GM19239 (cell line): Measurements from ENCODE around the gene PINK1.
"Not testable (repeated sequence)": the region's sequence is repeated elsewhere in the genome, so short reads cannot be mapped to it uniquely, and the experiment has no call there.

Experiments
- DNase-seq: peaks from one replicate; pipeline ENCODE4 v3.0.0; 2011; ENCODE audit warnings: low spot score; ENCODE audit not compliant: insufficient read length
- FAIRE-seq: peaks from 2 replicates; lab custom pipeline; 2011; peaks lifted over from hg19 to GRCh38; lab: Jason Lieb, UNC

Gene PINK1

DNA sequence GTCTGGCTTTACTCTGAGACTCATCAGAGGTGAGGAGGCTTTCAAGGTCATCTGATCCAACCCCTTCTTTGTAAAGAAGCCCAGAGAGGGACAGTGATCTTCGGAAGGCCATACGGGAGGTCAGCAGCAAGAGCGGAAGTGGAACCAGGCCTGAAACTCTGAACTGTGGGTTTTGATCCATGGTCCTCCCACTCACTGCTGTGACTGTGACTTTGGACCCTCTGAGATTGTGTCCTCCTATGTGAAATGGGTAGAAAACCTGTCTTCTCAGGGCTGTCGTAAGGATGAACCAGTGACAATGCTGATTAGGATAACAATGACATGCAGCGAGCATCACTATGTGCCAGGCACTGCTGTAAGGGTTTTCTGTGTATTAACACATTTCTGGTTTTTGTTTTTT lies 37.7 kb downstream of the PINK1 start:
- DNase-seq, result no peak
- FAIRE-seq, result no peak

DNA sequence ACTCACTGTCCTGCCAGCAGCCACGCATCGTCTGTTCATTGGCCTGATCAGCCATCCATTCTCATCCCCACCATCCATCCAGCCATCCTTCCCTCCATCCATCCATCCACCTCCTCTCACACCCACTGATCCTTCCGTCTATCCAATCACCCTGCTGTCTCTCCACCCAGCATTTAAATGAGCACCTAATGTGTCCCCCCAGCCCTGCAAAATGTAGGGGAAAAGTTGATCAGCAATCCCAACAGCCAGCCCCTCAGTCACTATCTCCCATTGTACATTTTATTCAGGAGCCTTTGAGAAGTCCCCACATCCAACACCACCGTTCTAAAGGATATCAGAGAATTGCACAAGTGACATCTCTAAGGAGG lies 39.0 kb downstream of the PINK1 start:
- FAIRE-seq (no peak), DNase-seq (no peak)

DNA sequence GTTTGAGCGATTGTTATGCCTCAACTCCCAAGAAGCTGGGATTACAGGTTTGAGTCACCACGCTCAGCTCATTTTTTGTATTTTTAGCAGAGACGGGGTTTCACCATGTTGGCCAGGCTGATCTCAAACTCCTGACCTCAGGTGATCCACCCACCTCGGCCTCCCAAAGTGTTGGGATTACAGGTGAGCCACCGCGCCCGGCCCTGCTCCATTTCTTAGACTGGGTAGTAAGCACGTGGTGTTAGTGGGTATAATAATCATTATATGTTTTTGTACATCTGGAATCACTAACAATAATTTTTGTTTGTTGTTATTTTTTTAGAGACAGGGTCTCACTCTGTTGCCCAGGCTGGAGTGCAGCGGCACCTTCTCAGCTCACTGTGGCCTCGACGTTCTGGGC lies 40.4 kb downstream of the PINK1 start:
- not testable (repeated sequence) for FAIRE-seq, DNase-seq

DNA sequence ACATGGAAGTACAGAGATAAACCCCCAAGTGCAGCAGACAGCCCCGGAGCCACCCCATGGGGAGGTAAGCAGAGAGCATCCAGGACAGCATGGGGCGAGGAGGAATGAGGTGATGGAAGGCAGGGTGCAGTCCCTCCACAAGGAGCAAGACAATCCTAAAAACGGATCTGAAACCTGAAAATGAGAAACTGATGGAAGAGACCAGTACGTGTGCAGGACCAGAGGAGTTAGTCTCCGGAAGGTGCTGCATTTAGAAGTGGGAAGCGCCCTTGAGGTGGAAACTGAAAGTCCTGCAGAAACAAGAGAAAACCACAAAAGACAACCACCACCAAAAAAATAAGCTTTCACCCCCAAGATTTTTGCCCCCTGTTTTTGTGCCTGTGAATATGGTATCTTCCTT lies 45.3 kb downstream of the PINK1 start:
- peak; percentile 79 for FAIRE-seq

DNA sequence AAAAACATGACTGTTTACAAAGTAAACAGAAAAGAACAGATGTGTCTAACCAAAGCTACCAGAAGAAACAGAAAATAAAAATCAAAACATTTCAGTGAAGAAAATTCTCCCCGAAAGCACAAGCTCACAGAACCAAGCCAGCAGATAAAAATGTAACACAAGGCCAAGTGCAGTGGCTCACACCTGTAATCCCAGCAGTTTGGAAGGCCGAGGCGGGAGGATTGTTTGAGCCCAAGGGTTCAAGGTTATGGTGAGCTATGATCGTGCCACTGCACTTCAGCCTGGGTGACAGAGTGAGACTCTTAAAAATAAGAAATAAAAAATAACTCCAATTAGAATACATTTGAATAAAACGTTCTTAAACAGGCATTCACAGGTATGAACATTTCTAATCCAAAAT lies 47.0 kb downstream of the PINK1 start:
- no peak for FAIRE-seq
- no peak for DNase-seq

More for the DNA sequence above, 45.3 kb downstream of the PINK1 start:
- peak; percentile 67 for DNase-seq

DNA sequence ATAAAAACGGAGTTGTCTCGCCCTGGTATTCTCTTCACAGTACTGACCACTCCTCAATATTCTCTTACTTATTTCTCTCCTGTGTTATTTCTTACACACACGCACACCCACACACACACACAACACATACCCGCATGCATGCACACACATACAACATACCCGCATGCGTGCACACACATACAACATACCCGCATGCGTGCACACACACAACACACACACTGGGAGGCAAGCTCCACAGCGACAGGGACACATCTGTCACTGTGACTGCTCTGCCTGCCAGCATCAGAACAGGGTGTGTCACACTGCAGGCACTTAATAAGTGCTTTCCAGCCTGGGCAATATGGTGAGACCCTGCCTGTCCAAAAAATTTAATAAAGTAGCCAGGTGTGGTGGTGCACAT lies 48.7 kb downstream of the PINK1 start:
- DNase-seq (no peak), FAIRE-seq (no peak)

DNA sequence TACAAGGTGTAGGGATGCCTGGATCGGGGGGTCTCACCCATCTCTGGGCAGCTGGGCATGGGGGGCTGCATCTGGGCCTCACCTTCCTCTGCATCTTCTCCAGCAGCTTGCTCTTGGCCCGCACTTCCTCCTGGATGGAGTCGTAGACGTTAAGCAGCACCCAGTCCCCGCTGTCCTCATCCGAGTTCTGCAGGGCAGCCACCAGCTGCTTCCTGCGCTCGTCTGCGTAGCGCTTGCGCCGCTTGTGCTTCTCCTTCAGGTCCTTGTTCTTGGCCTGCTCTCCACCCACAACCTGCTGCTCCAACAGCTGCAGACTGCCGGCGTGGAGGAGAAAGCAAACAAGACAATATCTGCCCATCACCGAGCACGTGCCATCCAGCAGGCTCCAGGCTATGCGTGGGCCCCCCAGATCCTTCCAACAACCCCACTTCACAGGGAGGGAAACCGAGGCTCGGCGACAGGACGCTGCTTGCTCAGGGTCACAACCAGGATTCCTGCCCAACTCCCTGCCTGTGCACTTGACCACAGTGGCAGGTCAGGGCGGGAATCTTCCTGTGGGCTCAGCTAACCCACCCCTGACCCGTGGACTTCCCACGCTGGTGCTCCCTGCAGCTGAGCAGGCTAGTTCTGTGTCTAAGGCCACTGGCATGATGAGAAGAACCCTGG lies 49.4 kb downstream of the PINK1 start:
- DNase-seq, result no peak
- FAIRE-seq, result no peak

DNA sequence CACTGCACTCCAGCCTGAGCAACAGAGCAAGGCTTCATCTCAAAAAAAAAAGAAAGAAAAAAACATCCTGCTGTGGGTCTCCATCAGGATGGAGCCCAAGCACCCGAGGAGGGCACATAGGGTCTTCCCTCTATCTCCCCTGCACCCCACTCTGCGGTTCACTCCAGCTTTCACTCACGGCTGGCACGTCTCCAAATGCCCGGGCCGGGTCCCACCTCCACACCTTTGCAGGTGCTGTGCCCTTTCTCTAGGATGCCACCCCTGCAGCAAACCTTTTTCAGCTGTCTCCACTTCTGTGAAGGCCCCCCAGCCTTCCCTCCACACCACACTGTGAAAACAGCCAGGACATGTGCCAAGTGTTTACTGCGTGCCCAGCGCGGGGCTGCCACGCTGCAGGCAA lies 50.4 kb downstream of the PINK1 start:
- FAIRE-seq (no peak), DNase-seq (no peak)

DNA sequence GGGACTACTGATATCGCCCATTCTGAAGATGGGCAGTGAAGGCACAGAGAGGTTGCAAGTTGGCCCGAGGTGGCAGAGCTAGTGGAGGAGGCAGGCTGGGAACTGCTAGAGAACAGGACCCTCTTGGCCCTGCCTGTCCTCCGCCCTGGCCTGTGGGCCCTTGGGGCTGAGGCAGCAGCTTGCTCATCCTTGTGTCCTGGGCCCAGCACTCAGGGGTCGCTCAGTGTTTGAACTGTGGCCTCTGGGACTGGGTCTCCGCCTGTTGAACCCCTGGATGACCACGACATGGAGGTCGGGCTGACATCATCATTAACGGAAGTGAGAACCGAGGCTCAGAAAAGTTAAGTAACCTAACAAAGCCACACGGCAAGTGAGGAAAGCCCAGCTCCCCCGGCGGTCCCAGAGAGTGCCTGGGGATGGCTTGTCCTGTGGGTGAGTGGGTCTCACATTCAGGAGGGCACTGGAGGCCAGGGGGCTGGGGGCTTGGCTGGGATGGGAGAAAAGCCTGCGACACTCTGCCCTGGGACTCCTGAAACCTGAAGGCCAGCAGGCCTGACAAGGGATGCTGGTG lies 50.9 kb downstream of the PINK1 start:
- DNase-seq (no peak), FAIRE-seq (no peak)

DNA sequence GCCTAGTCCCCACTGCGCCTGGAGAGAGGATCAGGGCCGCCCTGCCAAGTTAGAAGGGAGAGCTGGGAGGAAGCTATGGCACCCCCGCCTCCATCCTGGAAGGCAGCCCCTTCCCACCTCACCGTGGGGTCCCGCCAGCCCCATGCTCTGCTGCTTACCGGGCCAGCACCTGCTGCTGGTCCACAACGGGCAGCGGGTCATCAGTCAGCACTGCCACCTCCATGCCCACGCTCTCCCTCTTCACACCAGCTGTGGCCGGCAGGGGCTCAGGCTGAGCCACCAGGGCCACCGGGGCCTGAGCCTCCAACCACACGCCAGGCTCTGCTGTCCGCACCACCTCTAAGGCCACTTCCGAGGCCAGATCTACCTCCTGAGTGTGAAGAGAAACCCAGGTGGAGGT lies 51.4 kb downstream of the PINK1 start:
- DNase-seq, result no peak
- no peak for FAIRE-seq

DNA sequence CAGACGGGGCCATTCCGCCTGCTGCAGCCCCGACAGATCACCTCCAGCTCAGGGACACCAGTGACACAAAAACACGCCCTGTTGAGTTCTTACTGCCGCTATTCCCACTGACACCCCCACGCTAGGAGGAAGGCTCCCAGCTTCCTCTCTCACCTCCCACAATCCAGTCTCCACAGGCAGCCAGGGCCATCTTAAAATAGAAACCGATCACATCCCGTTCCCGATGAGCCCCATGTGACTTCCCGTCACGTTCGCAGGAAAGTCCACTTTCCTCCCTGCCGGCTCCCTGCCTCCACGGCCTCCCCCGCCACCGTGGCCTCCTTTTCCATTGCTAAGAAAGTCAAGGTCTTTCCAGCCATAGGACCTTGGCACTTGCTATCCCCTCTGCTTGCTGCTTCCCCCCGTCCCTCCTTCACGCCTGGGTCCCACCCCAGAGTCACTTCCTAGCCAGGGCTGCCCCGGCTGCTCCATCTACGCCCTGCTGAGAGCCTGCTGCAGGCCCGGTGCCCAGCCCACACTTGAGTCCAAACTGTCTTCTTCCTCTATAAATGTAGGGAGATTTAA lies 51.9 kb downstream of the PINK1 start:
- FAIRE-seq, result no peak
- DNase-seq, result no peak

DNA sequence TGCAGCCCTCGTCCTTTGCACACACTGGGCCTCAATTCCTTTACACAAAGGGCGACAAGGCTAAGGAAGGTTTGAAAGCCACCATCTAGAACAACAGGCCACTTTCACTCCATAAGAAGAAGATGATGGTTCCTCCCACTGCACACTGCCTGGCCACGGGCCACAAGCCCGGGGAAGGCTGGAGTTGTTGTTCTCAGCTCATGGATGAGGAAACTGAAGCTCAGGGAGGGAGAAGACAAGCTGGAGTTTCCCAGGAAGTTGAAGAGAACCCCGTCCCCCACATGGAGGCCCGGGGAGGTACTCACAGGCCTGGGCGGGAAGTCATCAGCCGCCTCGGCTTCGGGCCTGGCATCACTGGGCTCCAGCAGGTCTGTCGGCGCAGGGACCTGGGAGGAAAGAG lies 52.5 kb downstream of the PINK1 start:
- FAIRE-seq (no peak), DNase-seq (no peak)

DNA sequence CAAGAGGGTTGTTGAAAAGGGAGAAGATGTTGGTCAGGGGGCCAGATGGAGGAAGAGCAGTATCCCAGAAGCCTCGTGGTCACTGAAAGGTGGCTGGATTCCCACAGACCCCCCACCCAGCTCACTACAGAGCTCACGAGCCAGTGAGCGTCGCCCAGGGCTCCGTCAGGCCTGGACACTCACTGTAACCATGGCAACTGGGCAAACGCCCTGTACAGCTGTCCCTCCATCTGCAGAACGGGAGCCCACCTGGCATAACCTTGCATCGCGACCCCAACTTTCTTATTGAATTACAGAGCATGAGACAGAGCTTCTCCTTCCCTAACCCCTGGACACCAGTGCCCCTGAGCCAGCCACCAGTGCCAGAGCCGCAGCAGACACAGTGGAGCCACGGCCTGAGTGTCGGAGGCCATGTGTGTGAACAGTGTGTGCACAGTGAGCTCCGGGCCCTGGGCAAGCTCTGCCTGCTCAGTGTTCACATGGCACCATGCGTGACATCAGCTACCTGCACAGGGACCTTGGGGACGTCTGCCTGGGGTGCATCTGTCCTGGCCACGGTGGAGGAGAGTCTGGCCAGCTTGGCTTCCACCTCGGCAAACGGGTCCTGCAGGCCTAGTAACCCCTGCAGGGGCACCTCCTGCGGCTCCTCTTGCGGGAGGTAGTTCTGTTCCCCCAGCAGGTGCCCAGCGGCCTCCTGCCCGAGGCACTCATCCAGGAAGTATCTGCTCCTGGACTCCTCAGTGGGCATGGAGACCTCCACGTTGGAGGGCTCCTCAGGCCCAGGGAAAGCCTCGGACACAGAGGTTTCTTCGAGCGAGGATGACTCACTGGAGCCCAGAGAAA lies 53.8 kb downstream of the PINK1 start:
- FAIRE-seq (no peak), DNase-seq (no peak)

DNA sequence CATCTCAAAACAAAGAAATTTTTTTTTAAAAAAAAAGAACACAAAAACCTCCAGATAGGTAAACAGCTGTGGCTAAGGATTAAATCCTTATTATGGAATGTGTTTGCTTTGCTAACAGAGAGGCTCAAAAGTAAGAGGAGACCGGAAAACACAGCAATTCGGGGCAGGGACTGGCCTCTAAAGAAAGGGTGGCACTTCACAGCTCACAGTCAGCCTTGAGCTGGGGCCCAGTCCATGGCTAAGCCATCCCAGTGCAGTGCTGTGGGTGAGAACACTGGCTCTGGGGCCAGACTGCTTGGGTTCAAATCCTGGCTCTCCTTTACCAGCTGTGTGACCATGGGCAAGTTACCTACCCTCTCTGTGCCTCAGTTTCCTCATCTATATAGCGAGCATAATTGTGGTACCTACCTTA lies 56.4 kb downstream of the PINK1 start:
- no peak for FAIRE-seq
- no peak for DNase-seq

DNA sequence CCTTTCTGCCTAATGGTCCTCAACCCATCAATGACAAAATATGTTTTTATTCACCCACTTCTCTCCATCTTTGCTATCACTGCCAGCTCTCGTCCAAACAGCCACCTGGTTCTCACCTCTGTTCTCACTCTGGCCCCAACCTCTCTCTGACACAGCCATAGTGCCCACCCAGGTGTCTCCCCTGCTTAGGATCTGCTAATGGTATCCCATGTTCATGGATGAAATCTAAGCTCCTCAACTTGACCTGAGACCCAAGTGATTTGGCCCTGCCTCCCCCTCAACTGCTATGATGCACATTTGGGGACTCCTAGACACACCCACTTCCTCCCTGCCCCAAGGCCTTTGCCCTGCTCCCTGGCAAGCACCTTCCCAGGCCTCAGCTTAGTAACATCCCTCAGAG lies 58.6 kb downstream of the PINK1 start:
- FAIRE-seq (no peak), DNase-seq (no peak)

DNA sequence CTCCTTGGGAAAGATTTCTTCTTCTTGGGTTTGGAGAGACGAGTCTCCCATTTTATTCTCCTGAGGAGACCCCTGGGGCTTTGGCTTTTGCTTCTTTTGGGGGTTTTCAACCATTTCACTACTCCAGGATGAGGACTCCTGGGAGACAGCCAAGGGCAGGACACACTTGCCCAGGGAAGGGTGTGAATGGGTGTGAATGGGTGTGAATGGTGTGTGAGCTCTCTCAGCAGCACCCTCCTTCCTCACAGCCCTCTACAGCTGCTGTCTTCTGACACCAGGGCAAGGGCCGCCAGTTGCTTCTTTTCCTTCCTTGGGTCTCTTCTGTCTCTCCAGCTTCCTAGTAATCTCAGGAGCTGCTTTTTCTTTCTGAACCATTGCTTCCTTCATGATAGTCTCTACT lies 60.4 kb downstream of the PINK1 start:
- DNase-seq, result no peak
- FAIRE-seq, result no peak

DNA sequence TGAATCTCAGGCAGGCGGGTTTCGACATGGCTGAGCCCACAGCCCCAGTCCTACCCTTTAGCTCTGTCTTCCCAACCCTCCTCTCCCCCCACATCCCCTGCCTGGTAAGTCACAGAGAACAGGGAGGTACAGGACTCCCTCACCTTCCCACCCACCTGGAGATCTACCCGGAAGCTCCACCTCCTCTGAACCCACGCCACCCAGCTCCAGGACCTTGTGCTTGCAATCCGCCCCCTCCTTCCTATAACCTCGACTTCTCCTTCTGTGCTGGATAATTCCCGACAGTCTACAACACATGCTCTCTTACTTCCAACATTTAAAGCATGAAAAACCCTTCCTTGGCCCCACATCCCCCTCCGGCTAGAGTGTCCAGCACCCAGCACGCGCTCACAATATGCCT lies 62.3 kb downstream of the PINK1 start:
- FAIRE-seq (no peak), DNase-seq (no peak)

DNA sequence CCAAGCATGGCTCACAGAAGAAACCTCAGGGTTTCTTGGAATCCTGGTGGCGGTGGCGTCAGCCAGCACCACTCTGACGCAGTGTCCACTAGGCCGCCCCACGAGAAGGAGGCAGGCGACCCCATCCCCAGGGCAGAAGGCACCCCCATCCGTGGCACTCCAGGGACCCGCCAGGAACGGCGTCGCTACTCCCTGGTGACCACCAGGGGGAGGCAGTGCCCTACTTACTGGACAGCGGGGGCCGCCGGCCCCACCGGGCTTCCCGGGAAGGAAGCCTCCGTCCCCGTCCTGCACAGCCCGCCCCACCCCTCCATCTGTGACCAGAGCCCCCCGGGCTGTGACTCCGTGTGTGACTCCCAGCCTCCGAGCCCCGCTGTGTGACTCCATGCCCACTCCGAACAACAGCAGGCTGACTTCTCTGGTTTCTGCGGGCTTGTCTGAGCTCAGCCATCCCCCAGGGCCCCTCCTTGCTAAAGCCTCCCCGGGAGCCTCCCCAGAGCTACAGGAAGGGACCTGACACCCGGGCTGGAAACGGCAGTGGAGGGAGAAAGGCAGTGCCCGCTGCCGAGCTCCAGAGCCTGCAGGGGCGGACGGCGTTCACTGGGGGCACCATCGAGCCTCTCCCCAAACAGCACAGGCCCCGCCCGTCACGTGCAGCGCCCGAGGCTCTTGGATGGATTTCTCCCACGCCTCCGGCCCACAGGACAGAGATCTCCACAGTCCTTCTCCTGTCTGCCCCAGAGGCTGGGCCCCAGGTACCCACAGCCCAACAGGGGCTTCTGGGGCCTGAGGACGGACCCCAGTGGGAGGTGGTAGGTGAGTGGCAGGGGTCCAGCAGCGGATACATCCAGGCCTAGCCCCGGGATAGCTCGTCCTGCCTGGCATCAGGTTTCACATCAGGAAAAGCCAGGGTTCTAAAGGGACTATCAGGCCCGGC lies 63.4 kb downstream of the PINK1 start:
- DNase-seq, result peak; percentile 96
- peak; percentile 97 for FAIRE-seq

DNA sequence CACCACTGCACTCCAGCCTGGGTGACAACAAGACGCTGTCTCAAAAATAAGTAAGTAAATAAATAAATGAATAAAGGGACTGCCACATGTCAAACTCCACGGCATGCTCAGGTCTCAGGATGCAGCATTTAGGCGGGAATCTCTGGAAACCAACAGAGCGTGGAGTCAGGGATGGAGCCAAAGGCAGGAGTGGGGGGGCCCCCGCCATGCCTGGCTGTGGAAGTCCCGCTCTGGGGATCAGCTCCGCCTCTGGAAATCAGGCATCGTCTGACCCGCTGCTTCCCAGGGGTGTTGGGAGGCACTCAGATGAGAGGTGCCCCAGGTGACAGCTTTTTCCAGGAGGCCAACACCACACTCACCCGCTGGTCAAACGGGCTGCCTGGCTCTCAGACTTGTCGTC lies 64.3 kb downstream of the PINK1 start:
- FAIRE-seq (no peak), DNase-seq (no peak)
